ENCODE measurements around the gene CCDC3.

Gene CCDC3

DNA sequence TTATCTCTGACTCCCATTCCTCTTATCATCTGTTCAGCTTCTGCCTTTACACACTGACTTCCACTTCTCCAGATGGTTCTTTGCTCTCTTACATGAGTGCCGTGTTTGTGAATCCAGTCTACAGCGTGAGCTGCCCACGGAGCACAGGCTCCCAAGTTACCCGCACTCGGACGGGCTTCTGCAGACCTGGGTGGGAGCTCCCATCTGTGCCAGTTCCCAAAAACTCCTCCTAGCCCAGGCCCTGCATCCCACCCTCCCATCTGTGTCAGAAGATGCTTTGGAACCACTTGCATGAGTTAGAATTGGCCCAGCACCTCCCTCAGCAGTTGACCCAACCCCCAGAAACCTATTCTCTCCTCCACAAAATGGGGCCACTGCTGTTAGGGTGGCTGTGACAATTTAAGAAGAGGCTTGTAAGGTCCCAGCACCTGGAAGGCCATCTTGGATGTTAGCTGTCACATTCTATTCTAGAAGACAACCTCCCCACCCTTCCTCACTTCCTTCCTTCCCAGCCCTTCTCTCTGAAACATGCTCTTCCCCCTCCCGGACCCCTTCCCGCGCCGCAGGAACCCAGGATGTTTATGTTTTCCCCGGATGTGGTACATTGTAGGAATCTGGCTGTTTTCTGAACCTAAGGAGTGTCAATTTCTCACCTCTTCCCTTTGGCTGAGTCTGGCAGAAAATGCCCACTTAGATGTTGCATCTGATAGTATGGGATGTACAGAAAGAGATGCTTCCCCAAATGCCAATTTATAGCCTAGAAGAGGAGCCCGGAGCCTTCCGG is 79.2 kb downstream of the CCDC3 start:
- no peak overlapping the region for H3K4me3 ChIP-seq (replicated peaks; ENCODE audit: low read depth, low read length)
- DNase-seq (ENCODE audit: extremely low read depth, insufficient read length) = no peak
- TF ChIP-seq, protein P1, sequence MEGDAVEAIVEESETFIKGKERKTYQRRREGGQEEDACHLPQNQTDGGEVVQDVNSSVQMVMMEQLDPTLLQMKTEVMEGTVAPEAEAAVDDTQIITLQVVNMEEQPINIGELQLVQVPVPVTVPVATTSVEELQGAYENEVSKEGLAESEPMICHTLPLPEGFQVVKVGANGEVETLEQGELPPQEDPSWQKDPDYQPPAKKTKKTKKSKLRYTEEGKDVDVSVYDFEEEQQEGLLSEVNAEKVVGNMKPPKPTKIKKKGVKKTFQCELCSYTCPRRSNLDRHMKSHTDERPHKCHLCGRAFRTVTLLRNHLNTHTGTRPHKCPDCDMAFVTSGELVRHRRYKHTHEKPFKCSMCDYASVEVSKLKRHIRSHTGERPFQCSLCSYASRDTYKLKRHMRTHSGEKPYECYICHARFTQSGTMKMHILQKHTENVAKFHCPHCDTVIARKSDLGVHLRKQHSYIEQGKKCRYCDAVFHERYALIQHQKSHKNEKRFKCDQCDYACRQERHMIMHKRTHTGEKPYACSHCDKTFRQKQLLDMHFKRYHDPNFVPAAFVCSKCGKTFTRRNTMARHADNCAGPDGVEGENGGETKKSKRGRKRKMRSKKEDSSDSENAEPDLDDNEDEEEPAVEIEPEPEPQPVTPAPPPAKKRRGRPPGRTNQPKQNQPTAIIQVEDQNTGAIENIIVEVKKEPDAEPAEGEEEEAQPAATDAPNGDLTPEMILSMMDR (IDR thresholded peaks at IDR 0.05; ENCODE audit: insufficient read depth, low read length, poor library complexity, severe bottlenecking) = no peak
- no peaks in the 10 kb centered on the region for H3K27me3 ChIP-seq (replicated peaks; ENCODE audit: control insufficient read depth, insufficient read depth, low read length)
- H3K36me3 ChIP-seq (ENCODE audit: control insufficient read depth, insufficient read depth, low read length) = no peaks in the 10 kb centered on the region

DNA sequence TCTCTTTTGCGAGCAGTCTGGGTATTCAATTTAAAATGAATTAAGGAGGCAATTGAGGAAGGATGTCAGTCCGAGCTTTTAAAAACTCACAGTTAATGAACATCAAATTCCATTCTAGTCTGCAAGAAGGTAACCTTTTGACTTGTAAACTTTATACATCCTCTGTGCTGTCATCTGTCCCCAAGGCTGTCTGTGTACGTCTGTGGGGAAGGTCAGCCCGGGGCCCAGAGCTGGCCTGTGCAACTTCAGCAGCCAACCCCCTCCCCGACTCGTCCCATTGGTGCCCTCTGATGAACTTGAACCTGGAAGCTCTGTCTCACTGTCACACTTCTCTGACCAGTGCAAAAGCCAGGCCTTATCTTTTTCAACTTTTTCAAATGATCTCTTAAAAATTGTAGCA is 80.3 kb downstream of the CCDC3 start:
- TF ChIP-seq, protein P1 (IDR thresholded peaks at IDR 0.05; ENCODE audit: insufficient read depth, low read length, poor library complexity, severe bottlenecking) = no peak
- no peaks in the 10 kb centered on the region for H3K27me3 ChIP-seq (replicated peaks; ENCODE audit: control insufficient read depth, insufficient read depth, low read length)
- no peaks in the 10 kb centered on the region for H3K36me3 ChIP-seq (ENCODE audit: control insufficient read depth, insufficient read depth, low read length)
- no peak for DNase-seq (ENCODE audit: extremely low read depth, insufficient read length)
- no peak overlapping the region for H3K4me3 ChIP-seq (replicated peaks; ENCODE audit: low read depth, low read length)

DNA sequence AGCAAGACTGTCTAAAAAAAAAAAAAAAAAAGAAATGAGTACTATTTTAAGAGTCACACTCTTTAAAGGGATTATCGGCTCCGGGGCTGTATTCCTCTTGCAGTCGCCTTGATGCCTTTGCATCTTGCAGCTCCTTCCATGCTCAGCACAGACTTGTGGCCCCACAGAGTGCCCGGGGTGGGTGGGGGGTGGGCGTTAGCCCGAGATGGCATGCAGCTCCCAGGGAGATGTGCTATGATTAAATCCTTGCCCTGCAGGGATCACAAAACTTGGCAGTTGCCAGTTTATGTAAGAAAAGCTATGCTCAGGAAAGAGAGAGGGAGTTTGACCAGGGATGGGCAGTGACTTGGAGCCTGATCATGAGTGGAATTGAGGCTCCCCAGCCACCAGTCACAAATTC is 81.9 kb downstream of the CCDC3 start:
- no peak overlapping the region for H3K4me3 ChIP-seq (replicated peaks; ENCODE audit: low read depth, low read length)
- DNase-seq (ENCODE audit: extremely low read depth, insufficient read length) = no peak
- H3K36me3 ChIP-seq (ENCODE audit: control insufficient read depth, insufficient read depth, low read length) = no peaks in the 10 kb centered on the region
- TF ChIP-seq, protein P1 (IDR thresholded peaks at IDR 0.05; ENCODE audit: insufficient read depth, low read length, poor library complexity, severe bottlenecking) = no peak
- H3K27me3 ChIP-seq (replicated peaks; ENCODE audit: control insufficient read depth, insufficient read depth, low read length) = no peaks in the 10 kb centered on the region

DNA sequence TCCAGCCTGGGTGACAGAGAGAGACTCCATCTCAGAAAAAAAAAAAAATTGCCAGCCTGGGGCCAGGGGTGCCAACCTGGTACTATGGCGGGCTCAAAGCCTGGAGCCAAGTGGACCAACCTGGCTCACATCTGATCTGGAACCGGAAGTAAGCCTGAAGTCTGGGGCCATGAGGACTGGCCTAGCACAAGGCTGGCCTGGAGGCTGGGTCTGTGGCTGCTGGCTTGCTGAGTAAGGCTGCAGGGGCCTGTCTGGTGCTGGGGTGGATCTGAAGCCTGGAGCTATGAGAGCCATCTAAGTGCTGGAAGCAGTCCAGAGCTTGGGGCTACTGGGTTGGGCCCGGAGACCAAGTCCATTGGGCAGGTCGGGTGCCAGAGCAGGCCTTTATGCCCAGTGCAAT is 84.9 kb downstream of the CCDC3 start:
- TF ChIP-seq, protein P1 (IDR thresholded peaks at IDR 0.05; ENCODE audit: insufficient read depth, low read length, poor library complexity, severe bottlenecking) = no peak
- H3K36me3 ChIP-seq (ENCODE audit: control insufficient read depth, insufficient read depth, low read length) = no peaks in the 10 kb centered on the region
- H3K27me3 ChIP-seq (replicated peaks; ENCODE audit: control insufficient read depth, insufficient read depth, low read length) = no peaks in the 10 kb centered on the region; the same call in 1 of the 2 replicates
- no peak for DNase-seq (ENCODE audit: extremely low read depth, insufficient read length)
- no peak overlapping the region for H3K4me3 ChIP-seq (replicated peaks; ENCODE audit: low read depth, low read length)

DNA sequence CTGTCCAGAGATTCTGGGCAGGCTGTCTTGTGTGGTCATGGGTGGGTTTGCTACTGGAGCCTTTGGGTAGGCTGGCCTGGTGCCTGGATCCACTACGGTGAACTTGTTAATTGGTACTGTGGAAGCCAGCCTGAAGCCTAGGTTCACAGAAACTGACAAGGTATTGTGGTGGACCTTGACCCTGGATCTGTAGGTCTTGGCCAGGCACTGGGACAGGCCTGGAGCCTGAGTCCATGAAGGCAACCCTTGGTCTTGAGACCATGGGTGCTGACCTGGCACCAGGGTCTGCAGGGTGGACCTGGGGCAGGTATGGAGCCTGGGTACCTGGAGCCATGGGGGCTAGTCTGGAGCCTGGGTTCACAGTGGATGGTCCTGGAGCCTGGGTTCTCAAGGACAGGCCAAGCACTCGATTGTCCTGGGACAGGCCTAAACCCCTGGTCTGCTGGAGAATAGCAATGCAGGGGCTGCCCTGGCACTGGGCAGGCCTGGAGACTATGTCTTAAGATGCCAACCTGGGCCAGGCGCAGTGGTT is 85.8 kb downstream of the CCDC3 start:
- Histone ChIP-seq H3K4me3 (replicated peaks; ENCODE audit: low read depth, low read length) (no peak overlapping the region), H3K36me3 (ENCODE audit: control insufficient read depth, insufficient read depth, low read length) (no peaks in the 10 kb centered on the region), H3K27me3 (replicated peaks; ENCODE audit: control insufficient read depth, insufficient read depth, low read length) (no peaks in the 10 kb centered on the region; the same call in 1 of the 2 replicates)
- TF ChIP-seq, protein P1 (IDR thresholded peaks at IDR 0.05; ENCODE audit: insufficient read depth, low read length, poor library complexity, severe bottlenecking) = no peak
- no peak for DNase-seq (ENCODE audit: extremely low read depth, insufficient read length)
